ENCODE measurements around the gene BCAR1. TPM values are rescaled to one million over a fixed set of nuclear protein-coding genes. Genes with fewer than 3 reads are reported as not detected.

BCAR1 gene
- polyA plus RNA-seq, 1 donor from 2014 or later = 39.1 TPM

GRCh38 chr16:75196836-75197235 lies 54.6 kb downstream of the BCAR1 start:
- Histone ChIP-seq H3K36me3 (ENCODE audit: insufficient read depth, low read length) (no peaks in the 10 kb centered on the region), H3K27ac (ENCODE audit: low read length) (no peak overlapping the region), H3K27me3 (ENCODE audit: insufficient read depth, low read depth, low read length) (no peaks in the 10 kb centered on the region), H3F3A (ENCODE audit: insufficient read depth, low read length, poor library complexity, severe bottlenecking) (no peaks in the 10 kb centered on the region), H3K79me2 (replicated peaks; ENCODE audit: insufficient read depth, low read length) (no peaks in the 10 kb centered on the region), H3K9me3 (ENCODE audit: low read length) (no peaks in the 10 kb centered on the region), H3K9ac (ENCODE audit: low read length) (no peak overlapping the region), H2AFZ (ENCODE audit: low read depth, low read length) (no peak overlapping the region), H3K4me2 (ENCODE audit: low read length) (no peak overlapping the region), H3K9me2 (ENCODE audit: insufficient read depth, low read length) (no peaks in the 10 kb centered on the region), H3K4me3 (ENCODE audit: low read length) (no peak overlapping the region), H4K20me1 (ENCODE audit: insufficient read depth) (no peaks in the 10 kb centered on the region)
- TF ChIP-seq EP300 (conservative IDR thresholded peaks at IDR 0.05; ENCODE audit: poor library complexity, severe bottlenecking) (no peak), POLR2AphosphoS5 (IDR thresholded peaks at IDR 0.05) (no peak), SMC3 (conservative IDR thresholded peaks at IDR 0.05; ENCODE audit: poor library complexity) (no peak), RAD21 (conservative IDR thresholded peaks at IDR 0.05) (no peak), MXI1 (conservative IDR thresholded peaks at IDR 0.05; ENCODE audit: poor library complexity, severe bottlenecking) (no peak), EZH2 (IDR thresholded peaks at IDR 0.05; ENCODE audit: borderline replicate concordance, insufficient read depth, low read length, poor library complexity, severe bottlenecking) (no peak), TAF1 (IDR thresholded peaks at IDR 0.05; ENCODE audit: low read depth) (no peak)
- TF ChIP-seq, protein P1, sequence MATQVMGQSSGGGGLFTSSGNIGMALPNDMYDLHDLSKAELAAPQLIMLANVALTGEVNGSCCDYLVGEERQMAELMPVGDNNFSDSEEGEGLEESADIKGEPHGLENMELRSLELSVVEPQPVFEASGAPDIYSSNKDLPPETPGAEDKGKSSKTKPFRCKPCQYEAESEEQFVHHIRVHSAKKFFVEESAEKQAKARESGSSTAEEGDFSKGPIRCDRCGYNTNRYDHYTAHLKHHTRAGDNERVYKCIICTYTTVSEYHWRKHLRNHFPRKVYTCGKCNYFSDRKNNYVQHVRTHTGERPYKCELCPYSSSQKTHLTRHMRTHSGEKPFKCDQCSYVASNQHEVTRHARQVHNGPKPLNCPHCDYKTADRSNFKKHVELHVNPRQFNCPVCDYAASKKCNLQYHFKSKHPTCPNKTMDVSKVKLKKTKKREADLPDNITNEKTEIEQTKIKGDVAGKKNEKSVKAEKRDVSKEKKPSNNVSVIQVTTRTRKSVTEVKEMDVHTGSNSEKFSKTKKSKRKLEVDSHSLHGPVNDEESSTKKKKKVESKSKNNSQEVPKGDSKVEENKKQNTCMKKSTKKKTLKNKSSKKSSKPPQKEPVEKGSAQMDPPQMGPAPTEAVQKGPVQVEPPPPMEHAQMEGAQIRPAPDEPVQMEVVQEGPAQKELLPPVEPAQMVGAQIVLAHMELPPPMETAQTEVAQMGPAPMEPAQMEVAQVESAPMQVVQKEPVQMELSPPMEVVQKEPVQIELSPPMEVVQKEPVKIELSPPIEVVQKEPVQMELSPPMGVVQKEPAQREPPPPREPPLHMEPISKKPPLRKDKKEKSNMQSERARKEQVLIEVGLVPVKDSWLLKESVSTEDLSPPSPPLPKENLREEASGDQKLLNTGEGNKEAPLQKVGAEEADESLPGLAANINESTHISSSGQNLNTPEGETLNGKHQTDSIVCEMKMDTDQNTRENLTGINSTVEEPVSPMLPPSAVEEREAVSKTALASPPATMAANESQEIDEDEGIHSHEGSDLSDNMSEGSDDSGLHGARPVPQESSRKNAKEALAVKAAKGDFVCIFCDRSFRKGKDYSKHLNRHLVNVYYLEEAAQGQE (IDR thresholded peaks at IDR 0.05; ENCODE audit: borderline replicate concordance) = no peak
- TF ChIP-seq, protein P2, sequence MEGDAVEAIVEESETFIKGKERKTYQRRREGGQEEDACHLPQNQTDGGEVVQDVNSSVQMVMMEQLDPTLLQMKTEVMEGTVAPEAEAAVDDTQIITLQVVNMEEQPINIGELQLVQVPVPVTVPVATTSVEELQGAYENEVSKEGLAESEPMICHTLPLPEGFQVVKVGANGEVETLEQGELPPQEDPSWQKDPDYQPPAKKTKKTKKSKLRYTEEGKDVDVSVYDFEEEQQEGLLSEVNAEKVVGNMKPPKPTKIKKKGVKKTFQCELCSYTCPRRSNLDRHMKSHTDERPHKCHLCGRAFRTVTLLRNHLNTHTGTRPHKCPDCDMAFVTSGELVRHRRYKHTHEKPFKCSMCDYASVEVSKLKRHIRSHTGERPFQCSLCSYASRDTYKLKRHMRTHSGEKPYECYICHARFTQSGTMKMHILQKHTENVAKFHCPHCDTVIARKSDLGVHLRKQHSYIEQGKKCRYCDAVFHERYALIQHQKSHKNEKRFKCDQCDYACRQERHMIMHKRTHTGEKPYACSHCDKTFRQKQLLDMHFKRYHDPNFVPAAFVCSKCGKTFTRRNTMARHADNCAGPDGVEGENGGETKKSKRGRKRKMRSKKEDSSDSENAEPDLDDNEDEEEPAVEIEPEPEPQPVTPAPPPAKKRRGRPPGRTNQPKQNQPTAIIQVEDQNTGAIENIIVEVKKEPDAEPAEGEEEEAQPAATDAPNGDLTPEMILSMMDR (IDR thresholded peaks at IDR 0.05; ENCODE audit: poor library complexity, severe bottlenecking) = no peak

DNA sequence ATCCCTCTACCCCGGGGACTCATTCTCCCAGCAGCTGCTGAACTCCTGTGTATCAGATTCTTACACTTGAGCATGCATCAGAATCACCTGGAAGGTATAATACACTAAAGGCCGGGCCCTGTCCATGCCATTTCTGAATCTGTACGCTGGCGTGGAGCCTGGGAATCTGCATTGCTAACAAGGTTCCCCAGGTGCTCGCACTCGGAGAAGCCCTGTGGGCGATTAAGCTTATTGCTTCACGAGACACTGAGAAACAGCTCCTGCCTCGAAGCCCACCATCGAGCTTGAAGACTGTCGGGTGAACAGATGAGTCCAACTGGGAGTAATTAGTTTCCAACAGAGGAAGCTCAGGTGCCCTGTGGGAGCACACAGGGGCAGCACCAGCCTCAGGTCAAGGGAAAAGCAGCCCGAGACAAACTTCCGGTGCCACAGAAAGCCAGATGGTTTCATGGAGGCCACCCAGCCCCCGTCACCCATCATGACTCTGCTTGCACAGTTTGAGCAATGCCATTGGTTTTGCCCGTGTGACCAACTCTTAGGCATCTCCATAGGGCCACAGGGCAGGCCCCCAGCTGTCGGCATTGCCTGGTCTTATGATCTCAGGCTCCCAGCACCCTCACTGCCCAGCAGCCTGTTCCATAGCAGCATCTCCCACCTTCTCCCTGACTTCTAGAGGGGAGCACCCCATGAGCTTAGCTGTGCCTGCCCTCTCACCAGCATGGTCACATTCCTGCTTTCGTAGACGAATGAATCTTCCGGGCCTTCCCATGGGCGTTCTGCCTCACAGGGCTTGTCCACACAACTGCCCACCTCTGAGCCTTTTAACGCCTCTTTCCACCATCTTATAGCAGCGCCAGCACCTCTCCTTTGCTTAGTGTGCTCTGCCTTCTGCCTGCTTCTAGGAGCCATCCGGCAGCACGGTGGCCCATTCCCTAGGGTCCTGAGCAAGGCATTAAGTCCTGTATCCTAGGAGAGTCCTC lies 55.3 kb downstream of the BCAR1 start:
- Histone ChIP-seq H3K9me3 (ENCODE audit: low read length) (no peaks in the 10 kb centered on the region), H3K4me3 (ENCODE audit: low read length) (no peak overlapping the region), H3K27me3 (ENCODE audit: insufficient read depth, low read depth, low read length) (no peaks in the 10 kb centered on the region), H3K9ac (ENCODE audit: low read length) (no peak overlapping the region), H3K36me3 (ENCODE audit: insufficient read depth, low read length) (no peaks in the 10 kb centered on the region), H4K20me1 (ENCODE audit: insufficient read depth) (no peaks in the 10 kb centered on the region), H3K27ac (ENCODE audit: low read length) (no peak overlapping the region), H3K9me2 (ENCODE audit: insufficient read depth, low read length) (no peaks in the 10 kb centered on the region), H2AFZ (ENCODE audit: low read depth, low read length) (no peak overlapping the region), H3K4me2 (ENCODE audit: low read length) (no peak overlapping the region), H3K79me2 (replicated peaks; ENCODE audit: insufficient read depth, low read length) (no peaks in the 10 kb centered on the region), H3F3A (ENCODE audit: insufficient read depth, low read length, poor library complexity, severe bottlenecking) (no peaks in the 10 kb centered on the region)
- TF ChIP-seq RAD21 (conservative IDR thresholded peaks at IDR 0.05) (no peak), TAF1 (IDR thresholded peaks at IDR 0.05; ENCODE audit: low read depth) (no peak), MXI1 (conservative IDR thresholded peaks at IDR 0.05; ENCODE audit: poor library complexity, severe bottlenecking) (no peak), EZH2 (IDR thresholded peaks at IDR 0.05; ENCODE audit: borderline replicate concordance, insufficient read depth, low read length, poor library complexity, severe bottlenecking) (no peak), SMC3 (conservative IDR thresholded peaks at IDR 0.05; ENCODE audit: poor library complexity) (no peak), EP300 (conservative IDR thresholded peaks at IDR 0.05; ENCODE audit: poor library complexity, severe bottlenecking) (no peak), POLR2AphosphoS5 (IDR thresholded peaks at IDR 0.05) (no peak)
- TF ChIP-seq, protein P1 (IDR thresholded peaks at IDR 0.05; ENCODE audit: borderline replicate concordance) = no peak
- TF ChIP-seq, protein P2 (IDR thresholded peaks at IDR 0.05; ENCODE audit: poor library complexity, severe bottlenecking) = no peak

Data from neural cell (in vitro differentiated cells).